ENCODE results near the gene C19orf67.

C19orf67 gene

GRCh38 chr19:14089662-14090508, 4.3 kb upstream of the C19orf67 start:
- Histone ChIP-seq H3K27me3 (ENCODE audit: insufficient read depth, poor library complexity, severe bottlenecking) (no peaks in the 10 kb centered on the region), H3K27ac (replicated peaks) (no peak overlapping the region), H3K4me3 (replicated peaks; ENCODE audit: insufficient read depth, low read length) (peak overlapping the region; percentile 66)
- no peak for TF ChIP-seq POLR2AphosphoS5 (IDR thresholded peaks at IDR 0.05; ENCODE audit: low read depth)
- TF ChIP-seq, protein P1, sequence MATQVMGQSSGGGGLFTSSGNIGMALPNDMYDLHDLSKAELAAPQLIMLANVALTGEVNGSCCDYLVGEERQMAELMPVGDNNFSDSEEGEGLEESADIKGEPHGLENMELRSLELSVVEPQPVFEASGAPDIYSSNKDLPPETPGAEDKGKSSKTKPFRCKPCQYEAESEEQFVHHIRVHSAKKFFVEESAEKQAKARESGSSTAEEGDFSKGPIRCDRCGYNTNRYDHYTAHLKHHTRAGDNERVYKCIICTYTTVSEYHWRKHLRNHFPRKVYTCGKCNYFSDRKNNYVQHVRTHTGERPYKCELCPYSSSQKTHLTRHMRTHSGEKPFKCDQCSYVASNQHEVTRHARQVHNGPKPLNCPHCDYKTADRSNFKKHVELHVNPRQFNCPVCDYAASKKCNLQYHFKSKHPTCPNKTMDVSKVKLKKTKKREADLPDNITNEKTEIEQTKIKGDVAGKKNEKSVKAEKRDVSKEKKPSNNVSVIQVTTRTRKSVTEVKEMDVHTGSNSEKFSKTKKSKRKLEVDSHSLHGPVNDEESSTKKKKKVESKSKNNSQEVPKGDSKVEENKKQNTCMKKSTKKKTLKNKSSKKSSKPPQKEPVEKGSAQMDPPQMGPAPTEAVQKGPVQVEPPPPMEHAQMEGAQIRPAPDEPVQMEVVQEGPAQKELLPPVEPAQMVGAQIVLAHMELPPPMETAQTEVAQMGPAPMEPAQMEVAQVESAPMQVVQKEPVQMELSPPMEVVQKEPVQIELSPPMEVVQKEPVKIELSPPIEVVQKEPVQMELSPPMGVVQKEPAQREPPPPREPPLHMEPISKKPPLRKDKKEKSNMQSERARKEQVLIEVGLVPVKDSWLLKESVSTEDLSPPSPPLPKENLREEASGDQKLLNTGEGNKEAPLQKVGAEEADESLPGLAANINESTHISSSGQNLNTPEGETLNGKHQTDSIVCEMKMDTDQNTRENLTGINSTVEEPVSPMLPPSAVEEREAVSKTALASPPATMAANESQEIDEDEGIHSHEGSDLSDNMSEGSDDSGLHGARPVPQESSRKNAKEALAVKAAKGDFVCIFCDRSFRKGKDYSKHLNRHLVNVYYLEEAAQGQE (IDR thresholded peaks at IDR 0.05; ENCODE audit: insufficient replicate concordance, low read depth), result no peak
- TF ChIP-seq, protein P2, sequence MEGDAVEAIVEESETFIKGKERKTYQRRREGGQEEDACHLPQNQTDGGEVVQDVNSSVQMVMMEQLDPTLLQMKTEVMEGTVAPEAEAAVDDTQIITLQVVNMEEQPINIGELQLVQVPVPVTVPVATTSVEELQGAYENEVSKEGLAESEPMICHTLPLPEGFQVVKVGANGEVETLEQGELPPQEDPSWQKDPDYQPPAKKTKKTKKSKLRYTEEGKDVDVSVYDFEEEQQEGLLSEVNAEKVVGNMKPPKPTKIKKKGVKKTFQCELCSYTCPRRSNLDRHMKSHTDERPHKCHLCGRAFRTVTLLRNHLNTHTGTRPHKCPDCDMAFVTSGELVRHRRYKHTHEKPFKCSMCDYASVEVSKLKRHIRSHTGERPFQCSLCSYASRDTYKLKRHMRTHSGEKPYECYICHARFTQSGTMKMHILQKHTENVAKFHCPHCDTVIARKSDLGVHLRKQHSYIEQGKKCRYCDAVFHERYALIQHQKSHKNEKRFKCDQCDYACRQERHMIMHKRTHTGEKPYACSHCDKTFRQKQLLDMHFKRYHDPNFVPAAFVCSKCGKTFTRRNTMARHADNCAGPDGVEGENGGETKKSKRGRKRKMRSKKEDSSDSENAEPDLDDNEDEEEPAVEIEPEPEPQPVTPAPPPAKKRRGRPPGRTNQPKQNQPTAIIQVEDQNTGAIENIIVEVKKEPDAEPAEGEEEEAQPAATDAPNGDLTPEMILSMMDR (IDR thresholded peaks at IDR 0.05; ENCODE audit: insufficient read depth, low read length), result no peak
- TF ChIP-seq GABPA (IDR thresholded peaks at IDR 0.05; ENCODE audit: low read depth), result no peak
- no peak for TF ChIP-seq SPI1 (IDR thresholded peaks at IDR 0.05; ENCODE audit: borderline replicate concordance, low read depth)
- DNase-seq (ENCODE audit: low read depth in 1 of 2, low spot score in 1 of 2), result peak in 1 of 2 experiments; percentile 40

DNA sequence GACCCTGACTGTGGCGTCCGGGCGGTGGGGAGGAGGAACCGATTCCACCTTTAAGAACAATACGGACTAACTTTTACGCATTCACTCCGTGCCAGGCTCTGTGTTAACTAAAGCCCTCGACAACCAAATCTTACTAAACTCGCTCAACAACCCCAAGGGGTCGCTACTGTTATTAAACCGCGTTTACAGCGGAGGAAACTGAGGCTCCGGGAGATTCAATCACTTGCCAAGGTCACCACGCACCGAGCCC, 3.8 kb upstream of the C19orf67 start:
- TF ChIP-seq SPI1 (IDR thresholded peaks at IDR 0.05; ENCODE audit: borderline replicate concordance, low read depth) (no peak), POLR2AphosphoS5 (IDR thresholded peaks at IDR 0.05; ENCODE audit: low read depth) (no peak), GABPA (IDR thresholded peaks at IDR 0.05; ENCODE audit: low read depth) (no peak)
- TF ChIP-seq, protein P1 (IDR thresholded peaks at IDR 0.05; ENCODE audit: insufficient replicate concordance, low read depth), result no peak
- TF ChIP-seq, protein P2 (IDR thresholded peaks at IDR 0.05; ENCODE audit: insufficient read depth, low read length), result no peak
- no peaks in the 10 kb centered on the region for H3K27me3 ChIP-seq (ENCODE audit: insufficient read depth, poor library complexity, severe bottlenecking)
- peak overlapping the region; percentile 66 for H3K4me3 ChIP-seq (replicated peaks; ENCODE audit: insufficient read depth, low read length)
- no peak overlapping the region for H3K27ac ChIP-seq (replicated peaks)
- DNase-seq (ENCODE audit: low read depth in 1 of 2, low spot score in 1 of 2), result no peak

DNA sequence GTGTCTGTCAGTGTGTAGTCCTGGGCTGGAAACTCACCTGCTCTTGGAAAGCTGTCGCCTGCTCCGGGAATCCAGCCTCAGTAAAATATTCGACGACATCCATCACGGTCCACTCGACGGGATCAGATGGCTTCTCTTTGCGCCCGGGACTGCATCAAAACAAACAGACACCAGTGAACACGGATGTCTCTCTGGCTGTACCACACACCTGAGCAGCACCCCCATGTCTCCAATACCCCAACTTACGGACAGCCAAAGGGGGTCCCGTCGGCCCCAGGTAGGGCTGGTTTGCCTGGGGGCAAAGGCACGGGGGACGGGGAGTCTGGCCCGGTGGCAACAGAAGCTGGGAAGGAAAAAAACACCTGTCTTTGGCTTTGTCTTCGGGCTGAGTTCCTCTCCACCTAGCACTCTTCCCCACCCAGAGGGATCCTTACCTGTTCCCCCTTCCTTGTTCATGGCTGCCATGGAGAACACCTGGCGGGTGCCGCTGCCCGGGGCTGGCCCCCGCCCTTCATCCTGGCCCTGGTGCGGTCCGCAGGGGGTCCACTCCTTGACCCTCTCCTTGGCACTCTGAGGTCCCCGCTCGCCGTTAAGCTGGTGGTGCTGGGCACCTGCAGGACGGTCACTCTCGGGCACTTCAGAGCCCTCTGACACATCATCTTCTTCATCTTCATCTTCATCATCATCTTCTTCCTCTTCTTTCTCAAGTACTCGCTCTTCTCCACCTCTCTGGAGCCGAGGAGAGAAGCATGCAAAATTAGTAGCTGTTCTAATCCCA, 3.2 kb upstream of the C19orf67 start:
- DNase-seq (ENCODE audit: low read depth in 1 of 2, low spot score in 1 of 2), result no peak
- TF ChIP-seq SPI1 (IDR thresholded peaks at IDR 0.05; ENCODE audit: borderline replicate concordance, low read depth) (no peak), POLR2AphosphoS5 (IDR thresholded peaks at IDR 0.05; ENCODE audit: low read depth) (no peak), GABPA (IDR thresholded peaks at IDR 0.05; ENCODE audit: low read depth) (no peak)
- H3K27me3 ChIP-seq (ENCODE audit: insufficient read depth, poor library complexity, severe bottlenecking), result no peaks in the 10 kb centered on the region
- no peak overlapping the region for H3K27ac ChIP-seq (replicated peaks)
- H3K4me3 ChIP-seq (replicated peaks; ENCODE audit: insufficient read depth, low read length), result no peak overlapping the region

GRCh38 chr19:14086098-14086497, 515 bp upstream of the C19orf67 start:
- no peak for DNase-seq (ENCODE audit: low read depth in 1 of 2, low spot score in 1 of 2)
- TF ChIP-seq, protein P2 (IDR thresholded peaks at IDR 0.05; ENCODE audit: insufficient read depth, low read length), result no peak
- TF ChIP-seq, protein P1 (IDR thresholded peaks at IDR 0.05; ENCODE audit: insufficient replicate concordance, low read depth), result no peak
- TF ChIP-seq GABPA (IDR thresholded peaks at IDR 0.05; ENCODE audit: low read depth) (no peak), SPI1 (IDR thresholded peaks at IDR 0.05; ENCODE audit: borderline replicate concordance, low read depth) (no peak), POLR2AphosphoS5 (IDR thresholded peaks at IDR 0.05; ENCODE audit: low read depth) (no peak)
- H3K27ac ChIP-seq (replicated peaks), result no peak overlapping the region
- H3K4me3 ChIP-seq (replicated peaks; ENCODE audit: insufficient read depth, low read length), result no peak overlapping the region
- H3K27me3 ChIP-seq (ENCODE audit: insufficient read depth, poor library complexity, severe bottlenecking), result no peaks in the 10 kb centered on the region
